ENCODE data around the gene DOK6.

DOK6 gene

GRCh38 chr18:69556228-69556627 lies 155.5 kb downstream of the DOK6 start:
- no peak for DNase-seq

DNA sequence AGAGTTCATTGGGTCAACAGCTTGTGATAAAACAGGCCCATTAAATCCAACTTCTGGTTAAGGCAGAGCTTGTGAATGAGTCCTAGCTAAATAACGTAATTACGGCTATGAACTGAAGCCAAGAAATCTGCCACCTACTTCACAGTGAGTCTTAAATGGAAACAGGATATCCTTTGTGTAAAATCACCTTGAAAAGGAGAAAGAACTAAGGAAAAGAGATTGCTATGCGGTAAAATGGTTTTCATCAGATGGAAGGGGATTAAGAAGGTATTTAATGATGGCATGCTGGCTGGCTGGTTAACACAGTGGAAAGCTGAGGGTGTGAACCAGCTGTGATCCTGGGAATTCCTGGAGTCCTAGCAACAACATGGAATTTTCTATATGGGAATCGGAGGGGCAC lies 156.6 kb downstream of the DOK6 start:
- DNase-seq: no peak

DNA sequence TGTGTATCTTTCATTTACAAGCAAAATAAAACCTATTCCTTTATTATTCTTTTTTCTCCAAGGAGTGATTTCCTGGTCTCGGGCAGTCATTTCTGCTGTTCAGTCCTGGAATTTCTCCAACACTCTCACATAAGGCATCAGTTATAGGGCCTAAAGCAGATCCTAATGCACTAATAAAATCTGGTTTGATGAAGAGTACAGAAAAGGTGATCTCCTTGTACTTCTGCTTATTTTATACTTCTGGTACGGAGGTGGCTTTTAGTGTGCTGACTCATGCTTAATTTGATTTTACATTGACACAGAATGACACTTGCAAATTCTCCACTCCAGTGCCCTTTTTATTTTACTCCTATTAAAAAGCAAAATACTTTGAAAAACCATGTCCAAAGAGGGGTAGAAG lies 157.4 kb downstream of the DOK6 start:
- DNase-seq: no peak

DNA sequence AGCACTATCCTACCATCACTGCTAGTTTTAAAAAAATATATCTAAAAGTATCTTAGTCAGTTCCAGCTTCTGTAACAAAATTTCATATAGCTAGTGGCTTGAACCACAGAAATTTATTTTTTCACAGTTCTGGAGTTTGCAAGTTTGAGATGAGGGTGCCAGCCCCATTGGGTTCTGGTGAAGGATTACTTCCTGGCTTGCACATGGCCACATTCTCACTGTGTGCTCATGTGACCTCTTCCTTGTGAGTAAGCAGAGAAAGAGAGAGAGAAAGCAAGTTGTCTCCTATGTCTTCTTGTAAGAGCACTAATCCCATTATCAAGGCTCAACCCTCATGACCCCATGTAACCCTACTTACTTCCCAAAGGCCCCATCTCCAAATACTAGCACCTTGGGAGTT lies 158.9 kb downstream of the DOK6 start:
- DNase-seq: no peak

DNA sequence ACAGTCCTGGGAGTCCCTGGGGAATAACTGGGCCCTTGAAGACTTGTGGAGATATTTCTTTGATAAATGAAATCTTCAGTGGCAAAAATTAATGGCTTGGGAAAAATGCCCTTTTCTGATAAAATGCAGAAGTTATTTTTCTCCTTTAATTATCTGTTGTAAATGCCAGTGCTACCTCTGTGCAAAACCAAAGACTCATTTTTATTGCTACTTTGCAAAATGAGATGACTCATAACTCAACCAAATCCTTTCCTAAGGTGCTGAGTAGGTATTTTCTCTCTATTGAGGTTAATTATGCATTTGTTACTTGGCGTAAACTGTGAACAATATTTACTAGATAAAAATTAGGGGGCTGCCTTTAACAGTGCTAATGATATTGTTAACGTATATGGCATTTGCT lies 163.9 kb downstream of the DOK6 start:
- no peak for DNase-seq

DNA sequence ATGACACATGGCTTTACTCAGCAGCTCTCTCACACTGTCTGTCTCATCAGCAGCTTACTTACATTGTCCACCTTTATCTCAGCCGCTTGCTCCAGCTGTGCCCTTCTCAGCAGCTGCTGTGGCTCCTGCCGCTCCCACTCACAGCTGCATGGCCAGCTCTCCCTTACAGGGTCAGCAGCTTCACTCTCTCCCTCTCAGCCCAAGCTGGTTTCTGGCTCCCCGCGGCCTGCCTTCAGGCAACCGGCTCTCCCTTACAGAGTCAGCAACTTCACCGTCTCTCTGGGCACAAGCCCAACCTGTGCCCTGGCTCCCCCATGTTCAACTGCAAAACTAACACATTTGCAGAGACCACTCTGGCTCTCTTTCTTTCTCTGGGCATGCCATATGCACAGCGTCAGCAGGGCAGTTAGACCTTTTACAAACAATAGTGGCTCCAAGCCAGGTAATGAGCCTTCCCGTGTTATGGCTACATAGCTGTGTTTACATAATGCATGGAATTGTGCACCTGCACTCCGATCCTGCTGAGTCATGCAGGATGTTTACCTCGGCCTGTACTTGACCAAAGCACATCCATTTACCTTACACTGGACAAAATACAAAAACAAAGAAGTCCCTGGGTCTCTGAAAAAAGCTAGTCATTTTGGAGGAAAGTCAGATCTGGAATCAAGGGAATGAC lies 167.3 kb downstream of the DOK6 start:
- DNase-seq: no peak

DNA sequence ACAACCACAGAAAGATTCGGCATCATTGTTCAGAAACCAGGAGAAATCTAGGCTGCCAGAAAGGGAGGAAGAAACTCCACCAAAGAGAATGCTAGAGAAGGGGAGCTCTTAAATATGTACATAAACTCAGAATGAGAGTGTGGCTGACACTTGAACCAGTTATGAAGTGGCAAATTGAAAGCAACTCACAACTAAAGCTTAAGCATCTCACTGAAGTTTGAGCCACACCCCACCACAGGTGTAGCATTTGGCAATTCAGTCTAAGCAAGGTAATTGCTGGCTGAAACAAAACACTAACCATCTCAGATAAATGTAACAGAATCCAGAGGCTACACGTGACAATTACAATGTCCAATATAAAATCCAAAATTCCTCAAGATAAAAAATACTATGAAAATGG lies 168.4 kb downstream of the DOK6 start:
- DNase-seq: no peak

DNA sequence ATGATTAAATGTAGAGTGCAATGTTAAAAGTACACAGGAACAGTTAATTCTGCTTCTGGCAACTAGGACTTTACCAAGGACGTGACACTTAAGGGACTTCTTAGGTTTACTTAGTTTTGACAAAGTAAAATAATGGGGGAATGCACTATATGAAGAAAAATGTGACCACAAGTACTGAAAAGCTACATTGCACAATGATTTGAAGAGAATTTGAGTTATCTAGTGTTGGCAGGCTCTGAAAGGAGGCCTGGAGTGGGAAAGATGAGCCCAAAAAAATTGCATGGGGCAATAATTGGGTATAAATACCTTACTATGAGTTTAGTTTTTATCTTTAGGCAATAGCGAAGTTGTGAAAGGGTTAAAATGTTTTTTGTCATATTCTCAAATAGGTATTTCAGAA lies 173.7 kb downstream of the DOK6 start:
- no peak for DNase-seq

- DNase-seq: no peak
These were observed 179.4 kb downstream of the DOK6 start for GRCh38 chr18:69580107-69580506.

DNA sequence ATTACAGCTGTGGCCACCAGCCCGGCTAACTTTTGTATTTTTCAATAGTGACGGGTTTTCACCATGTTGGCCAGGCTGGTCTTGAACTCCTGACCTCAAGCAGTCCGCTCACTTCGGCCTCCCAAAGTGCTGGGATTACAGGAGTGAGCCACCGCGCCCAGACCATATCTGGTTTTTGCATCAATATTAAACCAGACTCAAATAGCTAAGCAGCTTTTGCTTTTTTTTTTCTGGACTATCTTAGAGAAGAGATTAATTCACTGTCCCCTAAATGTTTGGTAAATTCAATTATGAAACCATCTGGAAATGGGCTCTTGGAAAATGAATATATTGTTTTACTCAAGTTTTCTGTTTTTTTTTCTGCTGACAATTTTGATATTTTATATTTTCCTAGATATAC lies 183.7 kb downstream of the DOK6 start:
- no peak for DNase-seq

- DNase-seq: no peak
These were observed 185.0 kb downstream of the DOK6 start for GRCh38 chr18:69585696-69586095.

DNA sequence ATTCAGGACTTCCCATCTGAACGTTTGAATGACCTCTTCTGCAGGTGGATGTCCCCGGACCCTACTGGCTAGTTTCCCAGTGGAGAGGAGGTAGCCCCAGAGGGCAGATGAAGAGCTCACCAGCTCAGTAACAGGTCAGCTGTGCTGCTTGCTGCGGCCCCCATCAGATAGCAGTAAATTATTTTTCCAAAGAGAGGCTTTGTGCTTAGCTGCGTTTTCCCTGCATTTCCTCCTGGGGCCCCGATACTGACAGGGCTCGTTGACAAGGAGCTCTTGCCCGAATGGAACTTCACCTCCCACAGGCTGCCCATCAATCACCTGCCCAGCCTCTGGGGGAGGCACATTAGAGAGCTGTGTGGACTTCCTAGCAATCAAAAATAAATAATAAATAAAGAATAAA lies 185.8 kb downstream of the DOK6 start:
- DNase-seq: no peak

- DNase-seq: no peak
These were observed 187.6 kb downstream of the DOK6 start for GRCh38 chr18:69588301-69588700.

- no peak for DNase-seq
These were observed 189.5 kb downstream of the DOK6 start for GRCh38 chr18:69590150-69590549.

DNA sequence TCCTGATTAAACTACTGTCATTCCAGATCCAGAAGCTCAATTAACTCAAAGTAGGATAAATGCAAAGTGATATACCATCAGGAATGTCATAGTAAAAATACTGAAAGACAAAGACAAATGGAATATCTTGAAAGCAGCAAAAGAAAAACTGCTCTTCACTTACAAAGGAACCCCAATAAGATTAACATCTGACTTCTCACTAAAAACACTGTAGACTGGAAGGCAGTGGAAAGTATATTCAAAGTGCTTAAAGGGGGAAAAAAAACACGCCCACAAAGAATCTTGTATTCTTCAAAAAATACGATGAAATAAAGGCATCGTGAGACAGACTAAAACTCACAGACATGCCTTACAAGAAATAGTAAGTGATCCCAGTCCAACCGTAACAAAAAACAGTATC lies 195.7 kb downstream of the DOK6 start:
- DNase-seq: no peak

GRCh38 chr18:69597561-69597960 lies 196.9 kb downstream of the DOK6 start:
- no peak for DNase-seq

DNA sequence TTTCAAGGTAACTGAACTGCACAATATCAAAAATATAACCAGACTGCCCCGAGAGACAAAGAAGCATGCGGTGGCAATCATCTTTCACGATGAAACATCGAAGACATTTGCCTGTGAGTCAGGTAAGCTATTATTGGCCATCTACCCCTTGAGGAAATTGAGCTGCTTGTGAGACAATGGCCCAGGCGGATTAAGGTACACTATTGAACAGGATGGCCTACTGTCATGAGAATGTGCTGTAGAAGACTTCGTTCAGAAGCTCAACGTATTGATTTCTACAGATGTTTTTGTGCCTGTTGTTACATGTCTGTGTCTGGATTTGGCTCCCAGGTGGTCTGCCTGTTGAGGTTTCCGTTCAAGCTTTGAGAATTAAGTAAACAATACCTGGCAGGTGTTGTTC lies 198.7 kb downstream of the DOK6 start:
- no peak for DNase-seq

DNA sequence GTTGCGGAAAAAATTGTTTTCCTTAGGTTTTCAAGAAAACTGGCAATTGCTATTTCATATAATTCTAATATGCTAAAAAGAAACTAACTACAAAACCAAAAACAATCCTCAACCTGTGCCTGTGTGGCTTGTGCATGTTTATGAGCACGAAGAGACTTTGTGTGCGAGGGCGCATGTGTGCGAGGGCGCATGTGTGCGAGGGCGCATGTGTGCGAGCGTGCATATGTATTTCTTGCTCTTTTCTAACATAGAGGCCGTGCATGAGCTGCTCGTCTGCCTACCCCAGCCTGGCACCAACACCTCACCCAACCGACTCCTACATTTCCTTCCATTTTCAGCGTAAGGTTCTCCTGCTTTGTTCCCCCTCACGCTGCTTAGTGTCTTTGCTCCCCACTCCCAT lies 211.6 kb downstream of the DOK6 start:
- DNase-seq: no peak

DNA sequence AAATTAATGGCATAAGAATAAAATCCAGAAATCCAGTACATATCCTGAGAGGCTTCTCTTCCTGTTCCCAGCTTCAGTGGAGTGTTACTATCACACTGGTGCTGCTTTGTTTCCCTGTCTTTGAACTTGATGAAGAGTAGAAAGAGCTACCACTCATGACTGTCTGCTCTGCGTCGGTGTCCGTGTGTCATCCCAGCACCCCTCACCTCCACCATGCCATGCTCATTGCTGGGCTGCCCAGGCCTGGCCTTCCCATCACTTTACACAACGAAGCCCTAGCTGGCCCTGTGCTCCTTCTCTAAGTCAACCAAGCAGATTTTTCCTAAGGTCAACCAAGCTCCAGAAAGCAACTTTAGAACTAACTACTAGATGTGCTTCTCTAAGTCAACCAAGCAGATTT lies 215.4 kb downstream of the DOK6 start:
- no peak for DNase-seq

DNA sequence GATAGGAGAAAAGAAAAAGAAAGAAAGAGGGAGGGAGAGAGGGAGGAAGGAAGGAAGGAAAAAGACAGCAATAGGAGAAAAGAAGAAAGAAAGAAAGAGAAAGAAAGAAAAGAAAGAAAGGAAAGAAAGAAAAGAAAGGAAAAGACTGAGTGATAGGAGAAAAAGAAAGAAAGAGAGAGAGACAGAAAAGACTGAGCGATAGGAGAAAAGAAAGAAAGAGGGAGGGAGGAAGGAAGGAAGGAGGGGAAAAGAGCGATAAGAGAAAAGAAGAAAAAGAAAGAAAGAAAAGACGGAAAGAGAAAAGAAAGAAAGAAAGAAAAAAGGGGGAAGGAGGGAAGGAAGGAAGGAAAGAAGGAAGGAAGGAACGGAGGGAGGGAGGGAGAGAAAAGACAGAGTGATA lies 216.7 kb downstream of the DOK6 start:
- DNase-seq: no peak

GRCh38 chr18:69617888-69618287 lies 217.2 kb downstream of the DOK6 start:
- no peak for DNase-seq

GRCh38 chr18:69622184-69622583 lies 221.5 kb downstream of the DOK6 start:
- no peak for DNase-seq

DNA sequence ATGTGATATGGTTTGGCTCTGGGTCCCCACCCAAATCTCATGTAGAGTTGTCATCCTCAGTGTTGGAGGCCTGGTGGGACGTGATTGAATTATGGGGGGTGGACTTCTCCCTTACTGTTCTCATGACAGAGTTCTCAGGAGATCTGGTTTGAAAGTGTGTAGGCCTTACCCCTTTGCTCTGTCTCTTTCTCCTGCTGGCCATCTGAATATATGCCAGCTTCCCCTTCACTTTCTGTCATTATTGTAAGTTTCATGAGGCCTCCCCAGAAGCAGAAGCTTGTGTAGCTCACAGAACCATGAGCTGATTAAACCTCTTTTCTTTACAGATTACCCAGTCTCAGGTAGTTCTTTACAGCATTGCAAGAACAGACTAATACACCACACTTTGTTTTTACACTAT lies 222.3 kb downstream of the DOK6 start:
- DNase-seq: no peak

DNA sequence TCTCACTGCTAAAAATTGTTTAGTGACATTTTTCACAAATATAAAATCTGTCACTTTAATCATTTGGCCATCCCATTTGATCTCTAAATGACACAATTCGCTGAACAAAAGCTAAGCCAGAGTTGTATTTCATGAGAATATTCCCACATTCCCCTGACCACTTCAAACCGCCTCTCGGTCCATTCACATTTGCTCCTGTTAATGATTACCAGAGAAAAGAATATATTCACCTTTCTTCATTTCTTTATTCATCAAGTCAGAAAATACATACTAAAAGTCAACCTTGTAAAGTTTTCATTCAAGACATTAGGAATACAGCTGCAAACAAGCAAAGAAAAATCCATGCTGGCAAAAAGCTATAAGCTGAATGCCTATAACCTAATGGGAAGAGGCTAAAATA lies 225.5 kb downstream of the DOK6 start:
- no peak for DNase-seq

- no peak for DNase-seq
These were observed 226.1 kb downstream of the DOK6 start for GRCh38 chr18:69626643-69627242.

Data from midbrain (tissue), 1 donor.